Kasumi-1 (cell line): Measurements from ENCODE around the gene CRISP1.
"Not testable (repeated sequence)": the region's sequence is repeated elsewhere in the genome, so short reads cannot be mapped to it uniquely, and the experiment has no call there.

ENCODE experiments used
- DNase-seq, 2 experiments: peaks; one replicate each; lab custom pipeline; 2025; lab: John Stamatoyannopoulos, UW

CRISP1 gene

GRCh38 chr6:49839957-49840356, 26.4 kb downstream of the CRISP1 start:
- DNase-seq, result no peak

- no peak for DNase-seq
Measured at GRCh38 chr6:49839162-49839561, 27.2 kb downstream of the CRISP1 start.

- no peak for DNase-seq
Measured at GRCh38 chr6:49835140-49835539, 31.2 kb downstream of the CRISP1 start.

GRCh38 chr6:49833386-49833785, 32.9 kb downstream of the CRISP1 start:
- DNase-seq, result no peak

- DNase-seq, result no peak
Measured at GRCh38 chr6:49826743-49827406, 39.5 kb downstream of the CRISP1 start.

GRCh38 chr6:49815166-49815565, 51.2 kb downstream of the CRISP1 start:
- no peak for DNase-seq

GRCh38 chr6:49813248-49813647, 53.1 kb downstream of the CRISP1 start:
- DNase-seq, result no peak

- no peak for DNase-seq
Measured at GRCh38 chr6:49806145-49806544, 60.2 kb downstream of the CRISP1 start.

GRCh38 chr6:49805246-49805645, 61.1 kb downstream of the CRISP1 start:
- no peak for DNase-seq

GRCh38 chr6:49801525-49801924, 64.8 kb downstream of the CRISP1 start:
- DNase-seq, result no peak

- no peak for DNase-seq
Measured at GRCh38 chr6:49799090-49799489, 67.2 kb downstream of the CRISP1 start.

- not testable (repeated sequence) for DNase-seq
Measured at GRCh38 chr6:49796842-49797455, 69.4 kb downstream of the CRISP1 start.

- peak; percentile 58 to 65 for DNase-seq
Measured at GRCh38 chr6:49790341-49790740, 76.0 kb downstream of the CRISP1 start.

- DNase-seq, result no peak
Measured at GRCh38 chr6:49787176-49787575, 79.2 kb downstream of the CRISP1 start, which contains the start of gene PGK2. Gene PGK2, minus strand, starts transcription at chr6:49787285. Its CDS starts 98 bp downstream, at chr6:49787187.

GRCh38 chr6:49784272-49784671, 82.1 kb downstream of the CRISP1 start:
- DNase-seq, result no peak
